Hair follicle dermal papilla cell (primary cell): ENCODE results near the gene KHDC4. TPM values are rescaled to one million over a fixed set of nuclear protein-coding genes. Genes with fewer than 3 reads are reported as not detected.

Experiments
- small RNA-seq: library from RNA; depleted of rRNA; stranded (forward); fragments of <200 nt; gene quantifications from one replicate; pipeline ENCODE3, GENCODE V24; 2012
- total RNA-seq: library from RNA; depleted of rRNA; stranded (reverse); fragments of >200 nt; gene quantifications from 2 replicates; pipeline ENCODE4 v1.2.3, GENCODE V29; 2012

The KHDC4 gene
- 30.0 and 30.8 TPM in 2 replicates for total RNA-seq

DNA sequence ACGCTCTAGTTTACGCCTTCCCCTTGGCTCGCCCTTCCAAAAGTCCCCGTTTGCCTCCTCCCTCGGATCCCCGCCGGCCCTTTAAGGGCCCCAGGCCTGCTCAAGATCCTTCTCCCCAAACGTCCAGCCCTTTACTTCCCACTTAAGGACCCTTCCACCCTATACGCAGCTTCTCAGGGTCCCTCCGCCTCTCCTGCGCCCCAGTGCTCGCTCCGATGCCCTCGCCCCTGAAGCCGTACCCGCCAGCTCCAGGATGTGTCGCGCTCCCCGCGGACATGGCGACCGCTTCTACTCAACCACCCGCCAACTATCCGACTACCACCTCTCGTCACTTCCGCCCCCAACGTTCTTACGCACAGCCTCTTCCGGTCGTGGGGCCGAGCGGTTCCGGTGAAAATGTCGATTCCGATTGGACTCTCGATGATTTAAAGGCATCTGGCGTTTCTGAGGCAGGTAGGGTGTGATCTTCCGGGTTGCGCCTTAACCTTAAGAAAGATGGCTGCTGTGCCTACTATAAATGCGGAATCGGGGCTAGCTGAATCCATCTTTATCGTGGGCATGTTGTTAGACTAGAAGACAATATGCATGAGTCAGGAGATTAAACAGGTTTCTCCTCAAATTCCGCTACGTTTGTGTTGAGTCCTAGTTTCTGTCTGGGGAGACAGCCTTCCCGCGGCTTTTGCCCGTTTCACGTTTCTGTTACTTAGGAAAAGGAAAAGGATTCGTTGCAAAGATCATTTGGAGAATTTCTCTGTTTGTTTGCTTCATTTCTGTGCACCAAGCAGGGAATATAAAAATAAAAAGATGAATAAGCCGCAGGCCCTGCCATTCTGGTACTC lies at the start of gene KHDC4:
KHDC4 (minus strand) TSS at position 317 of the 839 bp plus-strand sequence; CDS start at position 277, 40 bp downstream.

DNA sequence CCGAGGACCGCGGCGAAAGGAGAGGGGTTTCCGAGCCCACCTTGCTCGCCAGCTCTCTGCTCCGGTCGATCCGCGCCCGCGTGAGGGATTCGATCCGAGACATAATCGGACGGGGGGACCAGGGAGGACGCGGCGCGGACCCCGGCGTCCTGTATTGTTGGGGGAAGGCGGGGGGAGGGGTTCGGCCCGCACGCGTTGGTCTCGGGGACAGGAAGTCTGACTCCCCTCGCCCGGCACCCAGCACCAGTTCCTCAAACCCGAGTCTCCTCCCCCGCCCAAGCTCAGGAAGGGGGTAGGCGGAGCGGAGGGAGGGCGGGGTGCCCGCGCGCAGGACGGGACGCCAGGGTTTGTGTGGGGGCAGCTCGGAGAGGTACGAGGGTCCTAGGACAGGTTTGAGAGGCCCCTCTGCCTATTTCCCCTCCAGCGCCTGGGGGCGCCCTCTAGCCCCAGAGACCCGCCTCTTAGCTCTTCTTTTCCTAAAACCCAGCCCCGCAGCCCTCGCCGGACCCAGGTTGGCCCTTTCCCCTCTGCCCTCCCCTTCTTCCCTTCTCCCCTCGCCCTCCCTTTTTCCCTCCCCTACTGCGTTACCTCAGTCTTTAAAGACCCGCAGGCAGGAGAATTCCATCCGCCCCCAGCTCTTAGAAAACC lies 44.2 kb upstream of the KHDC4 start, which contains the start of gene ARHGEF2:
ARHGEF2 (minus strand) TSS at position 223 of the 648 bp plus-strand sequence; CDS start at position 103, 120 bp downstream.

GRCh38 chr1:155940993-155941844 lies 7.0 kb upstream of the KHDC4 start, which contains the start of gene RXFP4:
Gene RXFP4 (plus strand): TSS chr1:155941638. CDS start chr1:155941710, 72 bp downstream.

DNA sequence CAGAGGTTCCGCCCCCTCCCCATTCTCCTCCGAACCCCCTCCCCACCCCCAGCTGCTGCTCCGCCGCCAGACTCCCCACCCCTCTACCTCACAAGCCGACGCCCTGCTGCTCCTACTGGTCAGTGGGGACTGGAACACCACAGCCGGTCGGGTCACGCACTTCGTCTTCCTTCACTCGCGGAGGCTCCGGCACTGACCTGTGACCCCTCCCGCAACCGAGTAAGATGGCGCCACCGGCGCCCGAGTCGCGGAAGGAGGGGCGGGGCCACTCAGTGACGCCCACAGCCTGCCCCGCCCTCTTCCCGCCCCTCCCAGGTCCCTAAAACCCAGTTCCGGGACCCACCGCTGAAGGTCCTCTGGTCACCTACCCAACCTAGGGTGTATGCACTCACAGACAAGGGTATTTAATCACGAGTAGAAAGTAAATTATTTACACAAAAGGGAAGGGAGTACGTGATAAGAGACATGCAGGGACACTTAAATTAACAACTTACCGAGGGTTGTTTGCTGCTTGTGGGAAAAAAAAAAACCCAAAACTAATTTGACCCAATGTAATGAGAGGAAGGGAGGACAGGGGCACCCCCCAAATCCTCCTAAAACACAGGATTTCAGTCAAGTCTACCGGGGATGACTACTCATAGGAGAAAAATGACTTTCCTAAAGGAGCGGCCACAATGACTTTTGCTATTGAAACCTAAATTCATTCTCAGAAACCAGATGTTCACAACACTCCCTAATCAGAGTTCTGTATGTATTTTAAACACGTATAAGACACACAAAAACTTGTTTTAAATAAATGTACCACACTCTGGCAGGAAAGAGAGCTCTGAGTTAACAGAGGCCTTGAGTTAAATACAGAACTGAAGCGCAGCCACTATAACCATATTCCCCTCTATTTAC lies 22.8 kb downstream of the KHDC4 start, which contains the start of gene RIT1:
RIT1 (minus strand) TSS at position 194 of the 900 bp plus-strand sequence. CDS start 588 bp downstream, outside the sequence.

Small RNA genes within 50 kb of the gene (small RNA-seq; reads per million reads assigned to genes)
- gene MIR6738 = not detected
- gene RF00015 = not detected
- gene SCARNA4 = not detected
- 288 reads per million, percentile 99 among the genes with 10 or more reads in this experiment for gene SNORA80E

Other genes with a start within 250 kb of the KHDC4 start
- 40.8 and 95.4 TPM in 2 replicates for gene YY1AP1, start 245.6 kb downstream of the KHDC4 start, total RNA-seq
- gene DAP3, start 245.3 kb downstream of the KHDC4 start, total RNA-seq = 70.6 and 73.5 TPM in 2 replicates
- 33.5 and 40.1 TPM in 2 replicates for gene GON4L, start 77.2 kb downstream of the KHDC4 start, total RNA-seq
- 42.0 and 44.4 TPM in 2 replicates for gene SYT11, start 74.8 kb downstream of the KHDC4 start, total RNA-seq
- gene RIT1, start 23.1 kb downstream of the KHDC4 start, total RNA-seq = 41.5 and 43.0 TPM in 2 replicates
- gene RXFP4, start 7.2 kb upstream of the KHDC4 start, total RNA-seq = not detected in 2 replicates
- 133 and 144 TPM in 2 replicates for gene ARHGEF2, start 44.1 kb upstream of the KHDC4 start, total RNA-seq
- gene SSR2, start 86.5 kb upstream of the KHDC4 start, total RNA-seq = 338 and 351 TPM in 2 replicates
- 12.5 and 14.1 TPM in 2 replicates for gene UBQLN4, start 119.4 kb upstream of the KHDC4 start, total RNA-seq
- 24.8 and 27.1 TPM in 2 replicates for gene LAMTOR2, start 120.4 kb upstream of the KHDC4 start, total RNA-seq
- gene RAB25, start 126.7 kb upstream of the KHDC4 start, total RNA-seq = not detected in 2 replicates
- 0.65 and 1.1 TPM in 2 replicates for gene MEX3A, start 148.1 kb upstream of the KHDC4 start, total RNA-seq
- 1,347 and 1,795 TPM in 2 replicates for gene LMNA, start 180.3 kb upstream of the KHDC4 start, total RNA-seq
- gene SEMA4A, start 219.2 kb upstream of the KHDC4 start, total RNA-seq = 0.97 and 3.2 TPM in 2 replicates